Naive thymus-derived CD4-positive, alpha-beta T cell (primary cell): ENCODE measurements around the gene CTBP2. TPM values are rescaled to one million over a fixed set of nuclear protein-coding genes. Genes with fewer than 3 reads are reported as not detected.
A peak's percentile ranks its signal among the peaks of the same experiment; 100 is the strongest.

Experiments used
- ATAC-seq: fragments of 150-1000 bp; cut with Tn5 transposase; 2 replicates; pipeline ENCODE4 v1.10.0; 2021; ENCODE audit warnings: mild to moderate bottlenecking, moderate library complexity
- CTCF ChIA-PET: fragments of 350-600 bp; sonication (Branson Sonifier 250); formaldehyde crosslinking; loops from one replicate; lab custom pipeline; 2021; ENCODE audit warnings: antibody characterized with exemption; lab: Charles Lee
- POLR2A ChIA-PET: fragments of 350-600 bp; sonication (Branson Sonifier 250); formaldehyde crosslinking; loops from one replicate; lab custom pipeline; 2021; ENCODE audit warnings: antibody characterized with exemption, inconsistent platforms; lab: Charles Lee
- DNase-seq, 9 donors: peaks; one replicate each; pipeline versions ENCODE4 v3.0.0 to v3.0.0-alpha.2; 2020 to 2022; ENCODE audit warnings: mixed read lengths in 1 of 9
- H3K27ac ChIP-seq: one replicate; pipeline ENCODE4 v1.7.0; 2013; ENCODE audit warnings: mild to moderate bottlenecking, low read depth, low read length, moderate library complexity
- H3K27me3 ChIP-seq, 2 donors: one replicate each; pipeline ENCODE4 v1.7.0; 2013; ENCODE audit warnings: low read length in 2 of 2, mild to moderate bottlenecking in 2 of 2, moderate library complexity in 2 of 2; ENCODE audit not compliant: control insufficient read depth in 2 of 2, insufficient read depth in 2 of 2
- H3K36me3 ChIP-seq, 3 experiments: 1 replicate in 2 of 3; 2 replicates in 1 of 3; pipeline ENCODE4 v1.7.0; 2013; ENCODE audit warnings: low read length in 3 of 3, mild to moderate bottlenecking in 3 of 3, moderate library complexity in 1 of 3; ENCODE audit not compliant: insufficient read depth in 3 of 3, control insufficient read depth in 2 of 3
- H3K4me1 ChIP-seq, 2 donors: one replicate each; pipeline ENCODE4 v1.7.0; 2013; ENCODE audit warnings: low read length in 2 of 2, mild to moderate bottlenecking in 2 of 2, moderate library complexity in 1 of 2; ENCODE audit not compliant: control insufficient read depth in 2 of 2, insufficient read depth in 2 of 2
- H3K4me3 ChIP-seq: 2 replicates; pipeline ENCODE4 v1.7.0; 2013; ENCODE audit warnings: mild to moderate bottlenecking, low read length
- H3K9me3 ChIP-seq, 3 experiments: 1 replicate in 2 of 3; 2 replicates in 1 of 3; pipeline ENCODE4 v1.7.0; 2013; ENCODE audit warnings: low read length in 3 of 3; ENCODE audit not compliant: control insufficient read depth in 2 of 3
- H3K27ac Mint-ChIP-seq, 9 donors: one replicate each; pipeline ENCODE4 v1.8.0; 2020 to 2022; ENCODE audit warnings: mixed read lengths in 9 of 9, mild to moderate bottlenecking in 8 of 9, moderate library complexity in 5 of 9, inconsistent platforms in 2 of 9
- H3K27me3 Mint-ChIP-seq, 5 donors: one replicate each; pipeline ENCODE4 v1.8.0; 2021 to 2022; ENCODE audit warnings: mixed read lengths in 5 of 5, mild to moderate bottlenecking in 1 of 5
- H3K36me3 Mint-ChIP-seq, 5 donors: one replicate each; pipeline ENCODE4 v1.8.0; 2020 to 2022; ENCODE audit warnings: mixed read lengths in 5 of 5, mild to moderate bottlenecking in 3 of 5, inconsistent platforms in 1 of 5
- H3K4me1 Mint-ChIP-seq, 7 donors: one replicate each; pipeline ENCODE4 v1.8.0; 2020 to 2022; ENCODE audit warnings: mixed read lengths in 7 of 7, mild to moderate bottlenecking in 3 of 7, inconsistent platforms in 1 of 7
- H3K4me3 Mint-ChIP-seq, 10 donors: one replicate each; pipeline ENCODE4 v1.8.0; 2020 to 2022; ENCODE audit warnings: mild to moderate bottlenecking in 10 of 10, mixed read lengths in 10 of 10, moderate library complexity in 6 of 10, inconsistent platforms in 2 of 10
- H3K9me3 Mint-ChIP-seq, 11 donors: one replicate each; pipeline ENCODE4 v1.8.0; 2020 to 2022; ENCODE audit warnings: mixed read lengths in 11 of 11, mild to moderate bottlenecking in 4 of 11, inconsistent platforms in 1 of 11, moderate library complexity in 1 of 11
- intact Hi-C, 2 donors: fragments of 100-400 bp; cut with micrococcal nuclease; formaldehyde crosslinking; loops; one replicate each; pipeline ENCODE4 v1.15.1; 2023
- polyA plus RNA-seq, 2 donors: library from polyadenylated mRNA; unstranded; fragments of 300-500 nt; fragmentation: Illumina TruSeq; gene quantifications; one replicate each; pipeline ENCODE4 v1.2.3, GENCODE V29; 2021
- total RNA-seq, 6 experiments: library from RNA in 5 of 6; stranded (reverse) in 5 of 6; gene quantifications; 1 replicate in 5 of 6; 2 replicates in 1 of 6; pipeline ENCODE4 v1.2.3 and lab custom pipeline; 2021 to 2026

Gene CTBP2
- total and polyA plus RNA-seq, 7 experiments from 2014 or later = 0.05 to 39.5 (median 1.7) TPM; not detected in 1

DNA sequence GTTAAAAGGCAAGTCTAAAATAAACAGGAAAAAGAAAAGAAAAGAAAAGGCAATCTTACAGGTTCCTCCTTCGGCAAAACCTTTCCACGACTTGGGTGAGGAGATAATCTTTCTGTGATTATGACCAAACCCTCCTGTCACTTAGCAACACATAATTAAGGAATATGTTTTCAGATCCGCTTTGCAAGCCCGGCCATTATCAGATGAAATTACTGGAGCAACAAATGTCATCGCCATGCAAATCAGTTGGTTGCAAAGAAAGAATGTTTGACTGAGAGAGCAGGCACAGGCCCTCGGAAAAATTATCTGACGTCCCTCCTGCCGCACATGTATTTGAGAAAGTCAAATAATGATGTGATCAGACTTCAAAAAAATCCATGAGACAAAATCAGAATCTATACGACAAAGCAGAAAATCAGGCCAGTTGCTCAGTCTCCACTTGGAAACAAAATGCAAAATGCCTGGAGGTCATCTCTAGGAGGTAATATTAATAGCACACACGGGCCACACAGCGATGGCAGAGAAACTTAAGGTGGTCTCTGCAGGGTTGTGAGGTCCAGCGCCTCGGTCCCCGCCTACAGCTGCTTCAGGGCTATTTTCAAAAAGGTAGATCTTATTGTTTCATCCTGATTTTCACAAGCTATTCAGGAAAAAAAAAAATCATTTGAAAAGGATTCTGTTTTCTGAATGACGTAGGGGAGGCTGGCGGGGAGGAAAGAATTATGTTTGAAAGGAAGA, 135.7 kb downstream of the CTBP2 start:
- no peak overlapping the region for H3K27ac Mint-ChIP-seq
- no peaks in the 10 kb centered on the region for H3K4me1 ChIP-seq
- no peaks in the 10 kb centered on the region for H3K4me1 Mint-ChIP-seq
- peaks cover 0 to 2% (median 0%) of the 10 kb centered on the region in 11 donors for H3K9me3 Mint-ChIP-seq
- no peak for DNase-seq
- no peak overlapping the region for H3K27ac ChIP-seq
- no peak for ATAC-seq
- CTCF ChIA-PET = no interaction called here
- H3K27me3 Mint-ChIP-seq = no peaks in the 10 kb centered on the region
- H3K27me3 ChIP-seq = no peaks in the 10 kb centered on the region
- no peaks in the 10 kb centered on the region for H3K36me3 ChIP-seq
- no peak overlapping the region for H3K4me3 ChIP-seq
- intact Hi-C loops = no loop called here
- H3K9me3 ChIP-seq = no peaks in the 10 kb centered on the region
- no peak overlapping the region for H3K4me3 Mint-ChIP-seq
- POLR2A ChIA-PET = no interaction called here
- H3K36me3 Mint-ChIP-seq = peaks cover 0 to under 1% (median 0%) of the 10 kb centered on the region in 5 donors

GRCh38 chr10:125023862-125024496, 136.4 kb downstream of the CTBP2 start:
- H3K4me3 Mint-ChIP-seq = no peak overlapping the region
- no peaks in the 10 kb centered on the region for H3K4me1 ChIP-seq
- no peaks in the 10 kb centered on the region for H3K27me3 ChIP-seq
- DNase-seq (no peak), ATAC-seq (no peak)
- ChIA-PET CTCF (no interaction called here), POLR2A (no interaction called here)
- peaks cover 0 to 7% (median 0%) of the 10 kb centered on the region in 11 donors for H3K9me3 Mint-ChIP-seq
- no peaks in the 10 kb centered on the region for H3K36me3 ChIP-seq
- H3K4me1 Mint-ChIP-seq = no peaks in the 10 kb centered on the region
- peaks cover 0 to 5% (median 0%) of the 10 kb centered on the region in 5 donors for H3K36me3 Mint-ChIP-seq
- H3K9me3 ChIP-seq = no peaks in the 10 kb centered on the region
- H3K27ac Mint-ChIP-seq = no peak overlapping the region
- H3K27me3 Mint-ChIP-seq = peaks cover 0 to 3% (median 0%) of the 10 kb centered on the region in 5 donors
- intact Hi-C loops = no loop called here
- no peak overlapping the region for H3K27ac ChIP-seq
- H3K4me3 ChIP-seq = no peak overlapping the region

- no peaks in the 10 kb centered on the region for H3K27me3 ChIP-seq
- ATAC-seq = no peak
- no peaks in the 10 kb centered on the region for H3K9me3 ChIP-seq
- H3K27me3 Mint-ChIP-seq = peaks cover 0 to 3% (median 0%) of the 10 kb centered on the region in 5 donors
- H3K27ac ChIP-seq = no peak overlapping the region
- peaks cover 0 to 5% (median 0%) of the 10 kb centered on the region in 5 donors for H3K36me3 Mint-ChIP-seq
- no peak for DNase-seq
- H3K4me1 ChIP-seq = no peaks in the 10 kb centered on the region
- no peak overlapping the region for H3K27ac Mint-ChIP-seq
- H3K4me3 Mint-ChIP-seq = no peak overlapping the region
- POLR2A ChIA-PET = no interaction called here
- H3K36me3 ChIP-seq = no peaks in the 10 kb centered on the region
- CTCF ChIA-PET = no interaction called here
- intact Hi-C loops = no loop called here
- H3K4me1 Mint-ChIP-seq = no peaks in the 10 kb centered on the region
- no peak overlapping the region for H3K4me3 ChIP-seq
- H3K9me3 Mint-ChIP-seq = peaks cover 0 to 7% (median 0%) of the 10 kb centered on the region in 11 donors
Observed at GRCh38 chr10:125023255-125023654, 137.1 kb downstream of the CTBP2 start.

DNA sequence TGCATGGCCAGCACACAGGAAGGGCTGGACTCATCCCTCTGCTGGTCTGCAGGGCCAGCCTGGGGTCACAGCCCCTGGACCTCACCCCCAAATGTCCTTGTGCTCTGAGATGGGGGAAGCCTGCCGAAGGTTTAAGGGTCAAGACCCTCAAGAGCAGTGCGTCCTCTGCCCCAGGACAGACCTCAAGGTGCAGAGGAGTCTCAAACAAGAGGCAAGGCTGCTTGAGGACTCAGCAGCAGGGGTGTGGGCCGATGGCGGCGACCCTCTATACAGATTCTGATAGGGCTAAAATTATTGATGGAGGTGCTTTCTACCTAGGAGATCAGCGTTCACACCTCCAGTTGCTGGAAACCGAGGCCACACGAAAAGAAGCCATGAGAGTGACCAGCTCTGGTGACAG, 137.7 kb downstream of the CTBP2 start:
- peaks cover 0 to 7% (median 0%) of the 10 kb centered on the region in 11 donors for H3K9me3 Mint-ChIP-seq
- H3K4me1 Mint-ChIP-seq = no peaks in the 10 kb centered on the region
- Histone ChIP-seq H3K4me3 (no peak overlapping the region), H3K27ac (no peak overlapping the region), H3K9me3 (no peaks in the 10 kb centered on the region), H3K4me1 (no peaks in the 10 kb centered on the region), H3K36me3 (no peaks in the 10 kb centered on the region), H3K27me3 (no peaks in the 10 kb centered on the region)
- intact Hi-C loops = no loop called here
- no peak overlapping the region for H3K27ac Mint-ChIP-seq
- ChIA-PET POLR2A (no interaction called here), CTCF (no interaction called here)
- H3K36me3 Mint-ChIP-seq = peaks cover 0 to 5% (median 0%) of the 10 kb centered on the region in 5 donors
- ATAC-seq (no peak), DNase-seq (no peak)
- peaks cover 0 to 3% (median 0%) of the 10 kb centered on the region in 5 donors for H3K27me3 Mint-ChIP-seq
- H3K4me3 Mint-ChIP-seq = no peak overlapping the region

DNA sequence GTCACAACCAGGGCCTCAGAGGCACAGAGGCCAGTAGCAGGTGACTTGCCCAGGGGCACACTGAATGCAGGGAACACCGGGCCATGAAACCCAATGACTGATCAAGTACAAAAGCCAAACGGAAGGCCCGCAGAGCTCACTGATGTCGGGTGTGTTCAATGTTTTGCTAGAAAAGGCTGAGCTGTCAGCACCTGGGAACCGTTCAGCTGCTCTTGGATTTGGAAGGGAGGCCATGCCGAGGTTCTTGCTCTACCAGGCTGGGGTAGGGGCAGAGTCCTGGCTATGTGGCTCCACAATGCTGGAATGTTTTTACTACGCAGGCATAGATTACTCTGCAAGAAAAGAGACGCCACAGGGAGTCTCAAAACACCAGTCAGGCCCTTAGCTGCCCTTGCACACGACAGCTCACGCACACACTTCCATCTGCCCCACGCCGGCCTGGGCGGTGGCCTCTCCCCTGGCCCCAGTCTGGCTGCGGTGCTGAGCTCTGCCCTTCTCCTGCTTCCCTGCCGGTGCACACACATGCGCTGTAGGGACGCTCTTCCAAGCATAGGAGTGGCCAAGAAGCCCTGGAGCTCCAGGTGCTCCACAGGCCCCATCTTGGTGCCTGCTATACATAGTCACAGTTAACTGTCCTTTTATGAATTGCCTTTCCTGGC, 138.5 kb downstream of the CTBP2 start:
- ChIA-PET CTCF (no interaction called here), POLR2A (no interaction called here)
- DNase-seq (no peak), ATAC-seq (no peak)
- Mint-ChIP-seq H3K4me3 (no peak overlapping the region), H3K36me3 (peaks cover 0 to 5% (median 0%) of the 10 kb centered on the region in 5 donors), H3K9me3 (peaks cover 0 to 7% (median 0%) of the 10 kb centered on the region in 11 donors), H3K27me3 (peaks cover 0 to 4% (median 2%) of the 10 kb centered on the region in 5 donors), H3K27ac (peak overlapping the region in 1 of 9 donors; percentile 17), H3K4me1 (peaks cover 0 to 3% (median 0%) of the 10 kb centered on the region in 7 donors)
- Histone ChIP-seq H3K9me3 (no peaks in the 10 kb centered on the region), H3K27me3 (no peaks in the 10 kb centered on the region), H3K36me3 (no peaks in the 10 kb centered on the region), H3K4me3 (no peak overlapping the region), H3K27ac (no peak overlapping the region), H3K4me1 (no peaks in the 10 kb centered on the region)
- intact Hi-C loops = no loop called here

DNA sequence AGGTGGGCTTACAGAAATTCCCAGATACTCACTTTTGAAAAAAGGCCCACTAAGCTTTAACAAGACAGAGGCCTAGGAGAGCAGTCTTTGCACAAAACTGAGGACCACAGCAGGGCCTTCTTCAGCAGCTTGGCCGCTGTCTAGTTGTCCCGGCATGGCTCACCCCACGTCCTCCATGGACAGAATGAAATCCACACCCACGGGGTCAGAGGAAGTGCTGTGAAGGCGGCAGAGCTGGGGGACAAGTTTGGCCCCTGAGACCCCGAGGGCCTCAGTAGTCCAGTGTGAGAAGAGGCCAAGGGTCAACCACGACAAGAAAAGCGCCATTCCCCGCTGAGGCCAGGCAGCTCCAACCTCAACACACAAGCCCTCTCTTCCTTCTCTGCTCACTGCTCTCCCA, 139.5 kb downstream of the CTBP2 start:
- no peaks in the 10 kb centered on the region for H3K36me3 ChIP-seq
- Mint-ChIP-seq H3K4me3 (no peak overlapping the region), H3K27me3 (peaks cover 0 to 7% (median 3%) of the 10 kb centered on the region in 5 donors), H3K36me3 (peaks cover 0 to 5% (median 0%) of the 10 kb centered on the region in 5 donors), H3K9me3 (peaks cover 0 to 7% (median 0%) of the 10 kb centered on the region in 11 donors), H3K4me1 (peaks cover 0 to 3% (median 0%) of the 10 kb centered on the region in 7 donors), H3K27ac (no peak overlapping the region)
- H3K27ac ChIP-seq = no peak overlapping the region
- no peak for ATAC-seq
- H3K4me1 ChIP-seq = no peaks in the 10 kb centered on the region
- intact Hi-C loops = no loop called here
- POLR2A ChIA-PET = no interaction called here
- no peaks in the 10 kb centered on the region for H3K9me3 ChIP-seq
- H3K4me3 ChIP-seq = no peak overlapping the region
- H3K27me3 ChIP-seq = no peaks in the 10 kb centered on the region
- DNase-seq = no peak
- CTCF ChIA-PET = no interaction called here
